Activated CD4-positive, alpha-beta T cell treated with anti-CD3 and anti-CD28 coated beads, Interleukin-2, amount 10 ng/mL, durations not matched to agents 7 days and 5 days (primary cell): ENCODE data around the gene PARP12. TPM values are rescaled to one million over a fixed set of nuclear protein-coding genes. Genes with fewer than 3 reads are reported as not detected.

Experiments
- CTCF ChIA-PET: fragments of 350-600 bp; sonication (Branson Sonifier 250); formaldehyde crosslinking; loops from one replicate; lab custom pipeline; 2021; ENCODE audit warnings: antibody characterized with exemption; lab: Charles Lee
- POLR2A ChIA-PET: fragments of 350-600 bp; sonication (Branson Sonifier 250); formaldehyde crosslinking; loops from one replicate; lab custom pipeline; 2021; ENCODE audit warnings: antibody characterized with exemption; lab: Charles Lee
- DNase-seq: peaks from one replicate; pipeline ENCODE4 v3.0.0-alpha.2; 2020
- H3K27ac Mint-ChIP-seq: one replicate; pipeline ENCODE4 v1.8.0; 2021; ENCODE audit warnings: mild to moderate bottlenecking, moderate library complexity, mixed read lengths
- H3K27me3 Mint-ChIP-seq: one replicate; pipeline ENCODE4 v1.8.0; 2021; ENCODE audit warnings: mixed read lengths
- H3K36me3 Mint-ChIP-seq: one replicate; pipeline ENCODE4 v1.8.0; 2021; ENCODE audit warnings: low read depth, mixed read lengths
- H3K4me1 Mint-ChIP-seq: one replicate; pipeline ENCODE4 v1.8.0; 2021; ENCODE audit warnings: mixed read lengths
- H3K4me3 Mint-ChIP-seq: one replicate; pipeline ENCODE4 v1.8.0; 2021; ENCODE audit warnings: mild to moderate bottlenecking, moderate library complexity, mixed read lengths
- H3K9me3 Mint-ChIP-seq: one replicate; pipeline ENCODE4 v1.8.0; 2021; ENCODE audit warnings: mixed read lengths
- total RNA-seq, 2 experiments: library from RNA; stranded (reverse); gene quantifications; one replicate each; pipeline ENCODE4 v1.2.3, GENCODE V29; 2021

The PARP12 gene
- total RNA-seq, 2 experiments from 2014 or later: 121 to 129 TPM

DNA sequence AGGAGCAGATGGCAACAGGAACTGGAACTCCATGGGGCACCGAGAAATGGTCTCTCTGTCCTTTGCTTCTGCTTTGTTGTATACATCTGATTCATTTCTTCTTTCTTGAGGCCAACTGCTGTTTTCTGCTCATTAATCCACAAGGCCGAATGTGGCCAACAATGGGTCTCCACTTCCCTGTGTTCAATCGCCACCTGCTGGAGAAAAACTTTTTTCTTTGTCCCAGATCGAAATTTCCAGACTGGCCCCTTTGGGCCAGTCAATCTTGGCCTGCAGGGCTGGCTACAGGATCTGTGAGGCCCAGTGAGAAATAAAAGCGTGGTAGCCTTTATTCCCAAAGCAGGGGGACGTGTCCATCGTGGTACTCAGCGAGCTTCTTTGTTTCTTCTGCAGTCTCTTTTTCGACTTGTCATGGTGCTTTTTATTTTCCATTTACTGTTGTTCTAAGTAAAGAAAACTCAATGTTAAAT is 58.8 kb downstream of the PARP12 start:
- Mint-ChIP-seq H3K4me1 (no peaks in the 10 kb centered on the region), H3K9me3 (no peaks in the 10 kb centered on the region), H3K36me3 (no peaks in the 10 kb centered on the region), H3K27ac (no peak overlapping the region), H3K4me3 (no peak overlapping the region), H3K27me3 (no peaks in the 10 kb centered on the region)
- ChIA-PET CTCF (interaction anchor here (0.9 to 1.9 kb wide), 4 partner anchors 9 to 432 kb away, joined by 3 to 13 read pairs (median 3); no protein-coding TSS in a partner anchor), POLR2A (no interaction called here)
- DNase-seq: peak; percentile 57

DNA sequence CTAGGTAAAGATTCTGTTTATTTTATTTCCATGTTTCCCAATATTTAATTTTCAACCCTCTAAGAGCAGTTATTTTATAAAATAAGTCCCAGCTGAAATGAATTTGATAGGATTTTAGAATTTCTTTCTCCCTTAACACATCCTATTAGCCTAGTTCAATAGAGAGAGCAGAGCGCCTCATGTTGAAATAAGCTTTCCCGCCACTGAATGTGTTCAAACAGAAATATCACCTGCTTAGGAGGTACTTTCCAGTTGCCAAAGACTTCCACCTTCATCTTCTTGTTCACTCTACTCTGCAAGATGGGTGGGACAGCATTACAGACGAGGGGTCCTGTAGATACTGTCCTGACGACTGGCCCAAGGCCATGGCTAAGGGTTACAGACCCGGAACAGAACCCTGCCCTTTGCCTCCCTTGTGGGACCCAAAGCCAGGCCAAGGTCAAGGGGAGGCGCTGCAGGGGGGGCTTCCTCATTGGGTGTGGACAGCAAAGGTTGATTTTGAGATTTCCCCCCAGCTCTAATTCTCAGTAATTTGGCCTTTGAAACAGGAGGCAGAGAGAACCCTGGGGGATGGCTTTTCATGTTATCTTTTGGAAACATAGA is 62.0 kb downstream of the PARP12 start:
- H3K36me3 Mint-ChIP-seq: no peaks in the 10 kb centered on the region
- H3K27me3 Mint-ChIP-seq: no peaks in the 10 kb centered on the region
- no peak overlapping the region for H3K4me3 Mint-ChIP-seq
- ChIA-PET POLR2A (no interaction called here), CTCF (interaction anchor here (0.5 to 1.9 kb wide), 3 partner anchors 76 to 437 kb away, joined by 3 to 5 read pairs (median 4); no protein-coding TSS in a partner anchor)
- no peaks in the 10 kb centered on the region for H3K4me1 Mint-ChIP-seq
- H3K9me3 Mint-ChIP-seq: no peaks in the 10 kb centered on the region
- DNase-seq: no peak
- peak overlapping the region; percentile 20 for H3K27ac Mint-ChIP-seq

DNA sequence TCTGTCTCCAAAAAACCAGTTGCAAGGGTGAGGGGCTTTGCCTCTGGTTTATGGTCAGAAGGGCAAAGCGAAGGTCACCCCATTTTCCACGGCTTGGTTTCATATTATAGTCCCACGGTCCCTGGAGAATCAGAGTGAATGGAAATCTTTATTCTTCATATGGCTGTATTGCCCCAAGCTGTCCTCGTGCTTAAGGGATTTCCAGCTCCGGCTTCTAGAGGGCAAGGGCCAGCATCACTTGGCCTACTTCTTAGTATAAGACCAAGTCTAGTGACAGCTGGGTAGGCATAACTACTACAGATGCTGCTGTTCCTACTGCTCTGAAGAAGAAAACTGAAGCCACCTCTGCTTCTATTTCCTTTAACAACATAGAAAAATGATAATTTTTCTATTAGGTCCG is 63.2 kb downstream of the PARP12 start:
- ChIA-PET POLR2A (no interaction called here), CTCF (interaction anchor here (0.6 to 1.9 kb wide), 4 partner anchors 30 to 397 kb away, joined by 3 to 5 read pairs (median 4); no protein-coding TSS in a partner anchor)
- H3K4me1 Mint-ChIP-seq: no peaks in the 10 kb centered on the region
- no peaks in the 10 kb centered on the region for H3K27me3 Mint-ChIP-seq
- no peak overlapping the region for H3K4me3 Mint-ChIP-seq
- no peaks in the 10 kb centered on the region for H3K9me3 Mint-ChIP-seq
- DNase-seq: no peak
- no peaks in the 10 kb centered on the region for H3K36me3 Mint-ChIP-seq
- H3K27ac Mint-ChIP-seq: no peak overlapping the region

DNA sequence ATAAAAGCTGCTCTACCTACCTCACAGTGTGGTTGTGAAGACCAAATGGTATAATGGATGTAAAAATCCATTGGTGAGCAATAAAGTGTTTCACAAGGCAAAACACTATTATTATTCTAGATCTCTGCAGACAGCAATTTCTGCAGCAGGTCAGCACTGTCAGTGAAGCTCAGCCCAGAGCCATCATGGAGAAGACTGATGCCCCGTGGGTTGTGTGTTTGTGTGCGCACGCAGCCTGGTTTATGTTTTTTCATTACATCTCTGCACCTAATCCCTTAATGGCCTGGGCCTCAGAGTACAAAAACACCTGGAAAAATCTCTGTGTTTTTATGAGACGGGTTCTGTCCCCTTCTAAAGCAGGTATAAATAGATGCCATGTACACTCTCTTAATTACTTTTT is 64.2 kb downstream of the PARP12 start:
- CTCF ChIA-PET: interaction anchor here (0.5 to 1.8 kb wide), 3 partner anchors 29 to 266 kb away, joined by 3 to 4 read pairs (median 3); no protein-coding TSS in a partner anchor
- Mint-ChIP-seq H3K36me3 (no peaks in the 10 kb centered on the region), H3K9me3 (no peaks in the 10 kb centered on the region), H3K4me3 (no peak overlapping the region), H3K27me3 (no peaks in the 10 kb centered on the region), H3K27ac (no peak overlapping the region), H3K4me1 (no peaks in the 10 kb centered on the region)
- DNase-seq: no peak
- POLR2A ChIA-PET: no interaction called here

DNA sequence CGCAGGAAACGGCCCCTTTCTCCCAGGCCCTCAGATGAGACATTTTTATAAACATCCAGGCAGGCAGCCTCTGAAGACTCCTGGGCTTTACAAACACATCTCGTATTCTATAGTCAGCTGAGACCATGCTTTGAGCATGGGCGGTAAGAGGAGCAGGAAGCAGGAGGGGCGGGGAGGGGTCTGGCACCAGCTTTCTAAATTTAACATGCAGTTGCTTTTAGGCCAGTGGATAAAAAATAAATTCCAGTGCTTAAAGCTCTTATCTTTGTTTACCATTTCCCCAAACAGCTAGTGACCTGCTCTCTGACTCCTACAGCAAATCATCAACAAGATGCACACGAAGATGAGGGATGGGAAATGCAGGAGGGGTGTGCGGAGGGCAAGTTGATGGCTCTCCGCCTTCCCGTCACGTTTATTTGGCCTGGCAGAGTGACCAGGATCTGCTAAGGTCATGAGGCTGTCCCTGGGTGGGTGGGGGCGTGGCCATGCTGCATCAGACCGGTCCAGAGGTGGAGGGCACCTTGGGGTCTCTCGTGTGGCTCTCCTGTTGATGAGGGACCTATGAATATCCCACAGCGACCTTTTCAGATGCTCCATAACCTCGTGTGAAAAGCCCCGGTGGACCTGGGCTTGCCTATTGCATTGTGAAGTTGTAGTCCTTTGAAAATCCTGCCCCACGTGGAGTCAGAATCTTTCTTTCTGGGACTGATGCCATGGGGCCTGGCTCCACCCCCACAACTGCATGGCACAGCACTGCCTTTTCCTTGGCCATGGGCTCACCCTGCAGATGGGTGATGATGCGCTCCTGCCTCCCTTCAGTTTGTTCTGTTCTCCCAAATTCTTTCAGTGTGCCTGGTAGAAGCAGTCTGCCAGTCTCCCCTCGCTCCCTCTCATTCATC is 67.5 kb downstream of the PARP12 start:
- Mint-ChIP-seq H3K9me3 (no peaks in the 10 kb centered on the region), H3K4me3 (no peak overlapping the region), H3K27ac (no peak overlapping the region)

DNA sequence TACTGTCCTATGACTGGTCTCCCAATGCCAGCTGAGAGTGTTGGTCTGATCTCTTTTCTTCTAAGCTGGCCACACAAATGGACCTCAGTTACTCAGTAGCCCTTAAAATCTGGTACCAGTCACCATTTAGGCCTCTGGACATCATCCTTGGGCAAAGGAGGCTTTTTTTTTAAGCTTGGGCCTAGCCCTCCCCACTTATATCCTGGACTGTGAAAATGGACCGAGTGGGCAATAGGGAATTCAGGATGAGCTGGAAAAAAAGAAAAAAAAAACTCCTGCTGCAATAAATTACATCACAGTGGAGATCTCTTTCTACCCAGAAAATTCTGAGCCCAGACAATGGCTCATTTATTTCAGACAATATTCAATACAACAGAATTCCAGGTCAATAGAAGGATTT is 68.4 kb downstream of the PARP12 start:
- Mint-ChIP-seq H3K4me1 (peaks cover 1% of the 10 kb centered on the region), H3K27me3 (no peaks in the 10 kb centered on the region), H3K9me3 (no peaks in the 10 kb centered on the region), H3K4me3 (no peak overlapping the region), H3K36me3 (no peaks in the 10 kb centered on the region), H3K27ac (no peak overlapping the region)
- DNase-seq: no peak
- POLR2A ChIA-PET: no interaction called here
- CTCF ChIA-PET: interaction anchor here (0.6 to 2.3 kb wide), 5 partner anchors 8 to 585 kb away, joined by 3 to 6 read pairs (median 5); no protein-coding TSS in a partner anchor

More for the DNA sequence above, 67.5 kb downstream of the PARP12 start:
- Mint-ChIP-seq H3K36me3 (no peaks in the 10 kb centered on the region), H3K4me1 (no peaks in the 10 kb centered on the region), H3K27me3 (no peaks in the 10 kb centered on the region)
- ChIA-PET POLR2A (no interaction called here), CTCF (interaction anchor here (0.8 to 1.4 kb wide), 2 partner anchors 9 to 25 kb away, joined by 3 to 5 read pairs; no protein-coding TSS in a partner anchor)
- DNase-seq: no peak

DNA sequence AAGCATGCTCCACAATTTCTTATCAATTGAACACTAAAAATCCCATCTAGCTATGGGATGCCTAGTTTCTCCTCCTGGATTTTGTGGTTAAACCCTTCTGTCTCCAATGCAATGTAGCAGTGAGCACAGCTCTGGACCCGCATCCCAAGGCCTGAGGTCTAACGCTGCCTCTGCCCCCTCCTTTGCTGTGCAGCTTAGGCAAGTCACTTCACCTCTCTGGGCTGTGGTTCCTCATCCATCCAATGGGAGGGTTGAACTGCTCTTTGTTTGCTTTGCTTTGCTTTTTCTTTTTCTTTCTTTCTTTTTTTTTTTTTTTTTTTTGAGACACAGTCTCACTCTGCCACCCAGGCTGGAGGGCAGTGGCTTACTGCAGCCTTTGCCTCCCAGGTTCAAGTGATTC is 69.2 kb downstream of the PARP12 start:
- Mint-ChIP-seq H3K4me3 (no peak overlapping the region), H3K27ac (no peak overlapping the region), H3K9me3 (no peaks in the 10 kb centered on the region), H3K27me3 (no peaks in the 10 kb centered on the region), H3K36me3 (no peaks in the 10 kb centered on the region), H3K4me1 (peaks cover 1% of the 10 kb centered on the region)
- DNase-seq: no peak
- ChIA-PET CTCF (interaction anchor here (0.7 to 2.3 kb wide), 3 partner anchors 9 to 977 kb away, joined by 6 to 7 read pairs (median 6); no protein-coding TSS in a partner anchor), POLR2A (no interaction called here)

DNA sequence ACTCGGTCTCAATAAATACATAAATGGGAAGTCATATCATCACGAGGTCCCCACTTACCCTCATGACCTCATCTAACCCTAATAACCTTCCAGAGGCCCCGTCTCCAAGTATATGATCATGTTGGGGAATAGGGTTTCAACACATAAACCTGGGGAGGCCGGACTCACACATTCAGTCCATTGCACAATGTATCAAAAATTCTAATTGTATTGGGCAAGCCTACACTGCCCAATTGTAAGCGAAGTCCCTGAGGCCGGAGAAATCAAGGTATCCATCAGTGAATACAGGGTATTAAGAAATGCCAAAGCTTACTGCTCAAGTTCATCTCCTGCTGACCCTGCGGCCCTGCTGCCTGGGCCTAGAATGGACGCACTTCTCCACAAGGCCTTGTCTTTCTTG is 69.6 kb downstream of the PARP12 start:
- no peak for DNase-seq
- H3K27me3 Mint-ChIP-seq: no peaks in the 10 kb centered on the region
- ChIA-PET POLR2A (interaction anchor here (0.5 kb wide), 1 partner anchor 190 kb away, joined by 3 read pairs; no protein-coding TSS in a partner anchor), CTCF (interaction anchor here (0.6 to 2.3 kb wide), 3 partner anchors 10 to 976 kb away, joined by 3 to 7 read pairs (median 6); no protein-coding TSS in a partner anchor)
- H3K4me3 Mint-ChIP-seq: no peak overlapping the region
- H3K4me1 Mint-ChIP-seq: peaks cover 1% of the 10 kb centered on the region
- H3K27ac Mint-ChIP-seq: no peak overlapping the region
- no peaks in the 10 kb centered on the region for H3K9me3 Mint-ChIP-seq
- no peaks in the 10 kb centered on the region for H3K36me3 Mint-ChIP-seq

DNA sequence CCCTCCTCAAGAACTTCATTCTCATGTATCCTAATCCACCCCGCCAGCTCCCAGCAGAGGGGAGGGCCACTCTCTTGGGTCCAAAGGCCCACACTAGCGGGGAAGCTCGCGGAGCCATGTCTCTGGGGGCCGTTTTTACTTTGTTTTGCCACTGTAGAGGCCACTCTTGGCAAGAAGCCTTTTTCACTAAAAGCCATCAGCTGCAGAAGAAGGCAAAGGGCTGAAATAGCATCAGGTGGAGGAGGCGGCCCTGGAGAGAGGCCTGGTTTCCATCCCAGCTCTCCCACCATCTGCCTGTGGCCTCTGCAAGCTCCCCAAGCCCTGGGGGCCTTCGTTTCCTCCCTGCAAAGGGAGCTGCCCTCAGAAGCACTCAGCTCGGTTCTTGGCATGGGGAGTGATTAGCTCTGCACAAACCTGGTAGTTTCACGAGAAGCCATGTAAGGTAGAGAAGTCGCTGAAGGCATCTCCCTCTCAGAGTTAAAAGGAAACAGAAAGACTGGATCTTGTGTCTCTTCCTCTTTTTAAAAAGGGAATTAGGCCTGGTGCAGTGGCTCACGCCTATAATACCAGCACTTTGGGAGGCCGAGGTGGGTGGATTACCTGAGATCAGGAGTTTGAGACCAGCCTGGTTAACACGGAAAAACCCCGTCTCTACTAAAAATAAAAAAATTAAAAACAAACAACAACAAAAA is 70.3 kb downstream of the PARP12 start:
- Mint-ChIP-seq H3K27ac (no peak overlapping the region), H3K4me1 (peaks cover 1% of the 10 kb centered on the region), H3K36me3 (no peaks in the 10 kb centered on the region), H3K4me3 (no peak overlapping the region), H3K9me3 (no peaks in the 10 kb centered on the region), H3K27me3 (no peaks in the 10 kb centered on the region)
- ChIA-PET POLR2A (interaction anchor here (0.5 kb wide), 1 partner anchor 190 kb away, joined by 3 read pairs; no protein-coding TSS in a partner anchor), CTCF (interaction anchor here (0.6 to 2.3 kb wide), 4 partner anchors 10 to 600 kb away, joined by 3 to 6 read pairs (median 4); no protein-coding TSS in a partner anchor)
- no peak for DNase-seq

DNA sequence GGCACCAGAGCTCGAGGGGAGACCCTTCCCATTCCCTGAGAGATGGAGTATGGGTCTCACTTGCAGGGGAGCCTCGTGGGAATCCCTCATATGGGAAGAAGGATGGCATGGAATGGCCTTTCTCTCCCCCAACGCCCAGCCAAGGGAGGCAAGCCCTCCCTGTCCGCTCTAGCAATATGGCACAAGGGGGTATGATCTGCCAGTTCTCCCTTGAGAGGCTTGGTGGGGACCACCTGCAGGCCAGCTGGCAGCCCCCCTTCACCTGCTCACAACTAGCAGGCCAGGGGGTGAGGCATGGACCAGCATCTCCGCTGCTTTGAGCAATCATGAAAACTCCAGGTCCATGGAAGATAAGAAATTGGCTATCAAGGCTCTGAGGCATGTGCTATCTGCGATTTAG is 70.8 kb downstream of the PARP12 start:
- no peak overlapping the region for H3K27ac Mint-ChIP-seq
- H3K36me3 Mint-ChIP-seq: no peaks in the 10 kb centered on the region
- H3K9me3 Mint-ChIP-seq: no peaks in the 10 kb centered on the region
- H3K4me1 Mint-ChIP-seq: peaks cover 1% of the 10 kb centered on the region
- DNase-seq: no peak
- POLR2A ChIA-PET: no interaction called here
- H3K4me3 Mint-ChIP-seq: no peak overlapping the region
- H3K27me3 Mint-ChIP-seq: no peaks in the 10 kb centered on the region
- CTCF ChIA-PET: interaction anchor here (0.9 to 1.2 kb wide), 2 partner anchors 10 to 346 kb away, joined by 3 to 5 read pairs; no protein-coding TSS in a partner anchor

DNA sequence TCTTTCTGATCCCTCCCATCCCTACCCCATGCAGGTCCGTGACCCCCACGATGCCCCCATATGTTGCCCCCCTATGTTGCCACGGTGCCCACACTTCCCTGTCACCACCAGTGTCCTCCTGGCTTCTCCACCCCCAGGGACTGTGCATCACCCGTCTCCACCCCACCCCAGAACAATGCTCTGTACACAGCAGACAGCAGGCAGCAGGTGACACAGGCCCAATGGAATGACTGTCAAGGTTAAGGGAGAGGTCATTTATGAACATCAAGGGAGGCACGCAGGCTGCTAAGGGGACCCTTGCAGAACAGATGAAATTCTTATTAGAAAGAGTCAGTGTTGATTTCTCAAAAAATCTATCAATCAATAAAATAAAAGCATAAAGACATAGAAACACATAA is 71.5 kb downstream of the PARP12 start:
- Mint-ChIP-seq H3K4me3 (no peak overlapping the region), H3K36me3 (no peaks in the 10 kb centered on the region), H3K27me3 (no peaks in the 10 kb centered on the region), H3K27ac (peak overlapping the region; percentile 6), H3K9me3 (no peaks in the 10 kb centered on the region), H3K4me1 (peaks cover 1% of the 10 kb centered on the region)
- CTCF ChIA-PET: interaction anchor here (1.2 kb wide), 1 partner anchor 11 kb away, joined by 5 read pairs; no protein-coding TSS in a partner anchor
- DNase-seq: no peak
- POLR2A ChIA-PET: no interaction called here
